ENCODE measurements around the gene ABCC2.

ABCC2 gene

DNA sequence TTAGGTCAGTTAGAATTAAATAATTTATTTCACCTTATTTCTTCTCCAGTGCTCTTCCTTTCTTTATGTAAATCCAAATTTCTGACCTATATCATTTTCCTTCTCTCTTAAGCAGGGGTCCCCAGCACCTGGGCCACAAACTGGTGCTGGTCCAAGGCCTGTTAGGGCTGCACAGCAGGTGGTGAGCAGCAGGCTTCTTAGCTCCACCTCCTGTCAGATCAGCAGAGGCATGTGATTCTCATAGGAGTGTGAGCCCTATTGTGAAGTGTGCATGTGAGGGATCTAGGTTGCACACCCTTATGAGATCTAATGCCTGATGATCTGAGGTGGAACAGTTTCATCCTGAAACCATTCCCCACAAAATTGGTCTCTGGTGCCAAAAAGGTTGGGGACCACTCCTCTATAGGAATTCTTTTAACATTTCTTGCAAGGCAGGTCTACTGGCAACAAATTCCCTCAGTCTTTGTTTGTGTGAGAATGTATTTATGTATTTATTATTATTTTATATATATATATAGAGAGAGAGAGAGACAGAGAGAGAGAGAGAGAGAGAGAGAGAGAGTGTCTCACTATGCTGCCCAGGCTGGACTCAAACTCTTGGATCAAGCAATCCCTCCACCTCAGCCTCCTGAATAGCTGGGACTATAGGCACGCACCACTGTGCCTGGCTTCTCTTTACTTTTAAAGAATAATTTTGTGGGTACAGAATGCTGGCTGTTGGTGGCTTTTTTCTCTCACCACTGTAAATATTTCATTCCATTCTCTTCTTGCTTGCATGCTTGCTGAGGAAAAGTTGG lies 4.3 kb upstream of the ABCC2 start:
- no peak for DNase-seq

GRCh38 chr10:99779335-99779734 lies 3.1 kb upstream of the ABCC2 start:
- DNase-seq, result peak; percentile 5

- no peak for DNase-seq
These were observed 558 bp upstream of the ABCC2 start for GRCh38 chr10:99781734-99782429.

DNA sequence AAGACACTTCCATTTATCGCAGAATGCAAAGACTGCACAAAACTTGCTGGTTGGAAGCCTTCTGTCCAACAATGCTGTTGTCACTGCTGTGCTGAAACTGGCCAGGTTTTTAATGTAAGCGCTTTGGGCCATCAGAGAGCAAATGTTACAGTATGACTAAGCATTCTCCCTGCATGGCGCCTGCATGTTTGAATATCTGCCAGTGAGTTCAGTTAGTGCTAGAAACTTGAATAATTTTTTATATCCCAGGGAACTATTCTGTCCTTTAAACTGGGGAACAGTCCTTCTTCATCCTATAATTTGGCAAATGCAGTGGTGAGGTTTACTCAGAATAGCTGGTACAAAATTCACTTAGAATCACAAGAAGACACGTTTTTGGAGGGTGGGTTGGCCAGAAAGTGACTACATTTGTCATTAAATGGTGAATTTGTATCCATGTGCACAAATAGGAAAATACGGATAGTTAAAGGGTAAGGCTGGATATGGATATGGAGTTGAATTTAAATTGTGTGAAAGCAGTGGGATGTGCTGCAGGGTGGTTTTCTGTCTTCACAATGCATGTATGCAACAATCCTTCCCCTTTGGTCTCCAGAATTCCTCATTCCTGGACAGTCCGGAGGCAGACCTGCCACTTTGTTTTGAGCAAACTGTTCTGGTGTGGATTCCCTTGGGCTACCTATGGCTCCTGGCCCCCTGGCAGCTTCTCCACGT lies 1.7 kb downstream of the ABCC2 start:
- no peak for DNase-seq

GRCh38 chr10:99784727-99785441 lies 2.4 kb downstream of the ABCC2 start:
- DNase-seq, result no peak

GRCh38 chr10:99785646-99786045 lies 3.2 kb downstream of the ABCC2 start:
- no peak for DNase-seq

- no peak for DNase-seq
These were observed 4.9 kb downstream of the ABCC2 start for GRCh38 chr10:99787311-99787710.

GRCh38 chr10:99787782-99788445 lies 5.5 kb downstream of the ABCC2 start:
- DNase-seq, result no peak

DNA sequence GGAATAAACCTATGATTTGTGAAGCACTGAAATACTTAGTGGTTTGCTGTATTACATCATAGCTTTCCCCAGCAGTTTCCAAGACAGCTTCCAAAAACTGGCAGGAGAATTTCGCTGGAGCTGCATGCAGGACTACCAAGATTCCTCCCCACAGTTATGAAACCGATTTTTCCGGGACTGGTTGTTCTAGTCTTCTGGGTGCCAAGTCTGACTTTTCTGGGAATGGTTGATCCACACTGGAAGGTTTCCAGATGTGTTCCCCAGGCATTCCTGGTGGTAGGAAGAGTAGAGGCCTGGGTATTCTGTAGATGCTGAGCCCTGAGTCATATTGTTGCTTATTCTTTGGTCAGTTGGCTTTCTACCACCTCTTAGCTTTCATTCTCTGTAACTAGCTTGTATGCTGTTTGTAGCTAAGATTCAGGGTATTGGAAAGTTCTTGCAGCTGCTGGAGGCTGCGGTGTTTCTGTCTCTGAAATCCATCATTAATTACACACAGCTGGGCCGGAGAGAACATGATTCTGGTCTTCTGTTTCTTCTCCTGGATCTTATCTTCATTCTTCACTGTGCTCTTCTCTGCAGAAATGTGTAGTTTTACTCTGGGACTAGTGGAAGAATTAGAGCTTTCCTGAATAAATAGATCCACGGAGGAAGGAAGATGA lies 6.3 kb downstream of the ABCC2 start:
- DNase-seq, result no peak

GRCh38 chr10:99791831-99792230 lies 9.4 kb downstream of the ABCC2 start:
- DNase-seq, result no peak

- DNase-seq, result no peak
These were observed 11.4 kb downstream of the ABCC2 start for GRCh38 chr10:99793819-99794218.

DNA sequence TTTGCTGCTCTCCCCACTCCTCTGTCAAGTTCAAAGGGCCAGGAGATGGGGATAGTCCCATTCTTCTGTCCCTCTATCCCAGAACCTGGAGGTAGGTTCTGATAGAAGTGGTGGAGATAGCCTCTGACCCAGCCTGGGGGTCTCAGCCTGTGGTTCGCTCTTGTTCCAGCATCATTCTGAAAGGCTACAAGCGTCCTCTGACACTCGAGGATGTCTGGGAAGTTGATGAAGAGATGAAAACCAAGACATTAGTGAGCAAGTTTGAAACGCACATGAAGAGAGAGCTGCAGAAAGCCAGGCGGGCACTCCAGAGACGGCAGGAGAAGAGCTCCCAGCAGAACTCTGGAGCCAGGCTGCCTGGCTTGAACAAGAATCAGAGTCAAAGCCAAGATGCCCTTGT lies 14.5 kb downstream of the ABCC2 start:
- no peak for DNase-seq

DNA sequence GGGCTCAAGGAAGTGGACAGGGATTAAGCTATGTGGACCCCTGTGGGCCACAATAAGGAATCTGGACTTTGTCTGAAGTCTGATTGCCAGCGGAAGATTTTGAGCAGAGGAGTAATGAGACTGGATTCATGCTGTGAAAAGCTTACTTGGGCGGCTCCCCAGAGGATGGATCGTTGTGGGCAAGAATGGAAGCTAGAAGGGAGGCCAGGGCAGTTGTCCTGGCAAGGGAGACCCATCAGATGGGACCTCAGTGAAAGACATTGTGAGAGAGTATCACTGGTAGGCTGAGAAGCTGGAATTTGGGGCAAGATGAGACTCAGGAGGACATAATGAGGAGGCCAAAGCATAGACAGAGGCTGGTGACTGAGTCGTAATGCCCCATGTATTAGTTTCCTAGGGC lies 15.6 kb downstream of the ABCC2 start:
- no peak for DNase-seq

DNA sequence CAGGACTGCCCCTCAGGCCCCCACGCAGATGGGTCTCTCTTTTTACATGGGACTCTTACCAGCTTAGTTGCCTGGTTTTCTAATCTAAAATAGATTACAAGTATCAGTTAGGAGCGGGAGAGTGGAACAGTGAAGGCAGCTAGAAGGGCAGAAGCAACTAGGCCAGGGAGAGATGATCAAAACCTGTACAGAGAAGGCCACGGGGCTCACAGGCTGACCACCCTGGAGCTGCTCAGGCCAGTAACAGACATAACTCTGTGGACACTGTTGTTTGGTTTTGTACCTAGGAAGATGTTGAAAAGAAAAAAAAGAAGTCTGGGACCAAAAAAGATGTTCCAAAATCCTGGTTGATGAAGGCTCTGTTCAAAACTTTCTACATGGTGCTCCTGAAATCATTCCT lies 16.5 kb downstream of the ABCC2 start:
- no peak for DNase-seq

GRCh38 chr10:99799613-99800012 lies 17.2 kb downstream of the ABCC2 start:
- no peak for DNase-seq

- DNase-seq, result no peak
These were observed 22.0 kb downstream of the ABCC2 start for GRCh38 chr10:99804471-99804870.

GRCh38 chr10:99805190-99805589 lies 22.8 kb downstream of the ABCC2 start:
- no peak for DNase-seq

DNA sequence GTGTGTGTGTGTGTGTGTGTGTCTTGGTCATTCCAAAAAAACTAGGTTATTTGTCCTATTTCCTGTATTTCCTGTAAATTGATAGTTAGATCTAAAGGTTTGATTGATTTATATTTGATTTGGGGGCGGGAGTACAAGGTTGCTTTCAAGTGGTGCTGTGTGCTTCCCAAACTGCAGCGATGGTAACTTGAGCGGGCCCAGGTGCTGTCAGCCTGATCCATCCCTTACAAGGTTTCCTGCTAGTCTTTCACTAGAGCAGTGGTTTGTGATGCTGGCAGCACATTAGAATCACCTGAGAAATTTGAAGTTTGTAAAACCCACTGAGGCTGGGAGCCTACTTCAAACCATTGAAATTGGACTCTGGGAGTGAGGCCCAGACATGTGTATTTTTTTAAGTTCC lies 23.7 kb downstream of the ABCC2 start:
- DNase-seq, result no peak

DNA sequence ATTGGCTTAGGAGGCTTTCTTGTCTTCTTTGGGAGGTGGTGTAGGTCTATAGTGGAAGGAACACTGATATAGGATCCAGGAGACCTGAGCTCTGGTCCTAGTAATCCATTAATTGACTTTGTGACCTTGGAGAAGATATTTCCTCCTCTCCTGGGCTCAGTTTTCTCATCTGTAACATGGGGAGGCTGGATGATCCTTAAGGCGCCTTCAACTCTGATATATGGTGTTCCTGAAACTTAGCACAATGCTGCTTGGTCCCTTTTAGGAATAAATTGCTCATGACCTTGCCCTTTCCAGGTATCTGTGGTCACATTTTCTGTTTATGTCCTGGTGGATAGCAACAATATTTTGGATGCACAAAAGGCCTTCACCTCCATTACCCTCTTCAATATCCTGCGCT lies 25.3 kb downstream of the ABCC2 start:
- DNase-seq, result no peak

DNA sequence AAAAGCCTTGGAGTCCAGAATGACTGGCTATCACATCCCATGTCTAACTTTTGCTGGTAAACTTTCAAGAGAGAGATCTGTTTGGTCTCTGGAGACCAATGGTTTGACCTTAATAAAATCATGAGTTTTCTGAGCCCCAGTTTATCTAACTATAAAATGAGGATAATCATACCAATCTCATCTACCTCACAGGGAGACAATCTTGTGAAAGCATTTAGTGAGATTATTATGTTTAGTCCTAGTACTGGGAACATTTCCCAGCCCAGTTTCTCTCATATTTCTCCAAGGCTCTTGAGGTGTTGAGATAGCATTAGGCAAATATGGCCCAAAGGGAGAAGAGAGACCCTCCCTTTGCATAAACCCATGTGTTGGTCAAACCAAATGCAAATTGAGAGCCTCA lies 25.8 kb downstream of the ABCC2 start:
- no peak for DNase-seq

DNA sequence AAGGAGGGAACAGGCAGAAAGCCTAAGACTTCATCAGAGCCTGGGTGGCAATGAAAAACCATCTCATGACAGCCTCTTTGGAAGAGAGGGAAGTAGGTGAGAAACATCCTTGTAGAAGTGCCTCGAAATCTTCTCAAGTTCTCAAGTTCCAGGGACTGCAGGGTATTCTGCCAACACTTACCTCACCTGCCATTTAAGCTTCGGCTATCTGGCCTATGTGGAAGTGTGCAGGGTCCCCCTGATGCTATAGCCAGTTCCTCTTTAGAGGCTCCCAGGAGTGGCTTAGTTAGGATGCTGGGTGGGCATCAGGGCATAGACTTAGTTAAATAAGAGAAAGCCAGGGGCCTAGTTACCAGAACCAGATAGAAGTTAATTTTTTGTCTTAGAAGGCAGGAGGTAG lies 27.0 kb downstream of the ABCC2 start:
- no peak for DNase-seq

- no peak for DNase-seq
These were observed 27.6 kb downstream of the ABCC2 start for GRCh38 chr10:99809931-99810615.

Measured in DMS153 (cell line).